MCF 10A (cell line): Measurements from ENCODE around the gene SH3BP4. TPM values are rescaled to one million over a fixed set of nuclear protein-coding genes. Genes with fewer than 3 reads are reported as not detected.
A peak's percentile ranks its signal among the peaks of the same experiment; 100 is the strongest.

ENCODE experiments used
- BruUV-seq: library from RNA; stranded (reverse); fragments of 400-500 nt; replicated peaks from 2 replicates; lab custom pipeline; 2021; lab: Mats Ljungman, UMichigan
- CTCF ChIA-PET: fragments of 300-600 bp; sonication (Branson Sonifier 250); formaldehyde crosslinking; extraction: SDS; loops from one replicate; lab custom pipeline; 2021; ENCODE audit warnings: antibody characterized with exemption, inconsistent platforms; lab: Yijun Ruan, JAX
- POLR2A ChIA-PET: fragments of 300-600, 350-650 bp; sonication (Branson Sonifier 250); formaldehyde crosslinking; extraction: SDS; loops from one replicate; lab custom pipeline; 2020; ENCODE audit warnings: antibody characterized with exemption, inconsistent platforms; lab: Yijun Ruan, JAX
- DNase-seq: peaks from one replicate; pipeline ENCODE4 v3.0.0-alpha.2; 2018; ENCODE audit not compliant: unreplicated experiment
- H3K27ac Mint-ChIP-seq: one replicate; pipeline ENCODE4 v1.8.0; 2022; ENCODE audit warnings: mild to moderate bottlenecking, low read depth, mixed read lengths; ENCODE audit not compliant: unreplicated experiment
- H3K27me3 Mint-ChIP-seq: one replicate; pipeline ENCODE4 v1.8.0; 2022; ENCODE audit warnings: mixed read lengths; ENCODE audit not compliant: insufficient read depth, unreplicated experiment
- H3K36me3 Mint-ChIP-seq: one replicate; pipeline ENCODE4 v1.8.0; 2022; ENCODE audit warnings: mild to moderate bottlenecking, moderate library complexity, mixed read lengths; ENCODE audit not compliant: insufficient read depth, unreplicated experiment
- H3K4me1 Mint-ChIP-seq: one replicate; pipeline ENCODE4 v1.8.0; 2022; ENCODE audit warnings: mixed read lengths; ENCODE audit not compliant: insufficient read depth, unreplicated experiment
- H3K4me3 Mint-ChIP-seq: one replicate; pipeline ENCODE4 v1.8.0; 2022; ENCODE audit warnings: mild to moderate bottlenecking, moderate library complexity, mixed read lengths; ENCODE audit not compliant: unreplicated experiment
- H3K9me3 Mint-ChIP-seq: one replicate; pipeline ENCODE4 v1.8.0; 2022; ENCODE audit warnings: mixed read lengths; ENCODE audit not compliant: unreplicated experiment
- CTCF ChIP-seq: fragments of 200-600 bp; IDR thresholded peaks from one replicate; pipeline ENCODE4 v1.8.0; 2022; ENCODE audit warnings: antibody characterized with exemption, mild to moderate bottlenecking; ENCODE audit not compliant: unreplicated experiment
- intact Hi-C: fragments of 100-400 bp; cut with micrococcal nuclease; formaldehyde crosslinking; loops from 2 replicates; pipeline ENCODE4 v1.14.1; 2022
- total RNA-seq: library from RNA; stranded (reverse); gene quantifications from 2 replicates; pipeline ENCODE4 v1.2.3, GENCODE V29; 2022

The SH3BP4 gene
- total RNA-seq, 1 experiment from 2014 or later, result 59.7 TPM

GRCh38 chr2:234955971-234956509 is 4.2 kb downstream of the SH3BP4 start:
- TF ChIP-seq CTCF, result no peak
- CTCF ChIA-PET, result interaction anchor here (0.6 to 2.4 kb wide), 6 partner anchors 68 to 661 kb away, joined by 3 to 6 read pairs (median 4); no protein-coding TSS in a partner anchor
- DNase-seq, result no peak
- H3K27me3 Mint-ChIP-seq, result no peaks in the 10 kb centered on the region
- H3K27ac Mint-ChIP-seq, result peak overlapping the region; percentile 80
- intact Hi-C loops, result loop anchor here (10.0 kb wide), 1 partner anchor 281 kb away; no protein-coding TSS in a partner anchor
- no TSS peak for BruUV-seq
- no peak overlapping the region for H3K4me3 Mint-ChIP-seq
- no peaks in the 10 kb centered on the region for H3K9me3 Mint-ChIP-seq
- peaks cover 2% of the 10 kb centered on the region for H3K36me3 Mint-ChIP-seq
- POLR2A ChIA-PET, result interaction anchor here (0.7 to 7.2 kb wide), 7 partner anchors 8 to 75 kb away, joined by 4 to 98 read pairs (median 18); no protein-coding TSS in a partner anchor
- H3K4me1 Mint-ChIP-seq, result peaks cover 52% of the 10 kb centered on the region

- ChIA-PET CTCF (interaction anchor here (1.0 to 1.9 kb wide), 6 partner anchors 8 to 393 kb away, joined by 3 to 8 read pairs (median 3); no protein-coding TSS in a partner anchor), POLR2A (interaction anchor here (0.7 to 7.2 kb wide), 11 partner anchors 8 to 393 kb away, joined by 3 to 98 read pairs (median 4); no protein-coding TSS in a partner anchor)
- Mint-ChIP-seq H3K36me3 (peaks cover 6% of the 10 kb centered on the region), H3K4me1 (peaks cover 52% of the 10 kb centered on the region), H3K27me3 (no peaks in the 10 kb centered on the region), H3K4me3 (peak overlapping the region; percentile 20), H3K9me3 (no peaks in the 10 kb centered on the region), H3K27ac (peak overlapping the region; percentile 80)
- DNase-seq, result no peak
- intact Hi-C loops, result loop anchor here (1.0 to 10.0 kb wide), 2 partner anchors 70 to 283 kb away; no protein-coding TSS in a partner anchor
- TF ChIP-seq CTCF, result no peak
- no TSS peak for BruUV-seq
Measured at GRCh38 chr2:234957834-234958135, 6.0 kb downstream of the SH3BP4 start.

- Mint-ChIP-seq H3K27me3 (no peaks in the 10 kb centered on the region), H3K27ac (peak overlapping the region; percentile 80), H3K9me3 (no peaks in the 10 kb centered on the region), H3K36me3 (peaks cover 6% of the 10 kb centered on the region), H3K4me1 (peaks cover 49% of the 10 kb centered on the region), H3K4me3 (no peak overlapping the region)
- POLR2A ChIA-PET, result interaction anchor here (0.6 to 7.2 kb wide), 6 partner anchors 9 to 394 kb away, joined by 3 to 98 read pairs (median 12); no protein-coding TSS in a partner anchor
- no TSS peak for BruUV-seq
- DNase-seq, result no peak
- intact Hi-C loops, result loop anchor here (10.0 kb wide), 1 partner anchor 284 kb away; no protein-coding TSS in a partner anchor
- CTCF ChIA-PET, result interaction anchor here (1.0 to 1.9 kb wide), 4 partner anchors 8 to 394 kb away, joined by 3 to 8 read pairs (median 4); no protein-coding TSS in a partner anchor
- no peak for TF ChIP-seq CTCF
Measured at GRCh38 chr2:234958311-234958710, 6.5 kb downstream of the SH3BP4 start.

- Mint-ChIP-seq H3K27ac (no peak overlapping the region), H3K27me3 (no peaks in the 10 kb centered on the region), H3K4me1 (peaks cover 53% of the 10 kb centered on the region), H3K9me3 (no peaks in the 10 kb centered on the region), H3K36me3 (peaks cover 6% of the 10 kb centered on the region), H3K4me3 (no peak overlapping the region)
- DNase-seq, result no peak
- BruUV-seq, result no TSS peak
- TF ChIP-seq CTCF, result no peak
- intact Hi-C loops, result loop anchor here (10.0 kb wide), 1 partner anchor 284 kb away; no protein-coding TSS in a partner anchor
- POLR2A ChIA-PET, result interaction anchor here (0.6 to 7.2 kb wide), 4 partner anchors 9 to 68 kb away, joined by 3 to 98 read pairs (median 31); no protein-coding TSS in a partner anchor
- CTCF ChIA-PET, result interaction anchor here (1.0 to 1.9 kb wide), 4 partner anchors 9 to 394 kb away, joined by 3 to 8 read pairs (median 4); no protein-coding TSS in a partner anchor
Measured at GRCh38 chr2:234958746-234959395, 7.1 kb downstream of the SH3BP4 start.
